Measurements from ENCODE around the gene TNPO1.
"Not testable (repeated sequence)": the region's sequence is repeated elsewhere in the genome, so short reads cannot be mapped to it uniquely, and the experiment has no call there.

Gene TNPO1

GRCh38 chr5:72790186-72790585 is 26.3 kb upstream of the TNPO1 start:
- H3K9me3 ChIP-seq (ENCODE audit: control insufficient read depth, low read length) = no peaks in the 10 kb centered on the region
- no peak for DNase-seq
- no peak overlapping the region for H3K27ac ChIP-seq (ENCODE audit: insufficient read depth, low read length, poor library complexity, severe bottlenecking)
- H3K36me3 ChIP-seq (ENCODE audit: control insufficient read depth, insufficient read depth, low read length) = no peaks in the 10 kb centered on the region
- no peak overlapping the region for H3K4me3 ChIP-seq (ENCODE audit: insufficient read depth, low read depth, low read length, poor library complexity, severe bottlenecking)
- no peaks in the 10 kb centered on the region for H3K27me3 ChIP-seq (replicated peaks; ENCODE audit: control insufficient read depth, insufficient read depth, low read length, poor library complexity, severe bottlenecking)
- H3K4me1 ChIP-seq (ENCODE audit: control insufficient read depth, insufficient read depth, low read length, poor library complexity, severe bottlenecking) = no peaks in the 10 kb centered on the region

GRCh38 chr5:72792662-72793061 is 23.8 kb upstream of the TNPO1 start:
- H3K9me3 ChIP-seq (ENCODE audit: control insufficient read depth, low read length); H3K4me3 ChIP-seq (ENCODE audit: insufficient read depth, low read depth, low read length, poor library complexity, severe bottlenecking); H3K27ac ChIP-seq (ENCODE audit: insufficient read depth, low read length, poor library complexity, severe bottlenecking); H3K27me3 ChIP-seq (replicated peaks; ENCODE audit: control insufficient read depth, insufficient read depth, low read length, poor library complexity, severe bottlenecking); DNase-seq; H3K36me3 ChIP-seq (ENCODE audit: control insufficient read depth, insufficient read depth, low read length); H3K4me1 ChIP-seq (ENCODE audit: control insufficient read depth, insufficient read depth, low read length, poor library complexity, severe bottlenecking): not testable (repeated sequence)

GRCh38 chr5:72796001-72796400 is 20.5 kb upstream of the TNPO1 start:
- no peak overlapping the region for H3K27ac ChIP-seq (ENCODE audit: insufficient read depth, low read length, poor library complexity, severe bottlenecking)

GRCh38 chr5:72799721-72800120 is 16.7 kb upstream of the TNPO1 start:
- H3K27me3 ChIP-seq (replicated peaks; ENCODE audit: control insufficient read depth, insufficient read depth, low read length, poor library complexity, severe bottlenecking) = peaks cover 2% of the 10 kb centered on the region
- DNase-seq = no peak
- H3K4me3 ChIP-seq (ENCODE audit: insufficient read depth, low read depth, low read length, poor library complexity, severe bottlenecking) = no peak overlapping the region
- no peaks in the 10 kb centered on the region for H3K36me3 ChIP-seq (ENCODE audit: control insufficient read depth, insufficient read depth, low read length)
- H3K27ac ChIP-seq (ENCODE audit: insufficient read depth, low read length, poor library complexity, severe bottlenecking) = no peak overlapping the region
- no peaks in the 10 kb centered on the region for H3K4me1 ChIP-seq (ENCODE audit: control insufficient read depth, insufficient read depth, low read length, poor library complexity, severe bottlenecking)
- no peaks in the 10 kb centered on the region for H3K9me3 ChIP-seq (ENCODE audit: control insufficient read depth, low read length)

More at GRCh38 chr5:72796001-72796400, 20.5 kb upstream of the TNPO1 start:
- Histone ChIP-seq H3K36me3 (ENCODE audit: control insufficient read depth, insufficient read depth, low read length) (no peaks in the 10 kb centered on the region), H3K9me3 (ENCODE audit: control insufficient read depth, low read length) (no peaks in the 10 kb centered on the region), H3K4me3 (ENCODE audit: insufficient read depth, low read depth, low read length, poor library complexity, severe bottlenecking) (no peak overlapping the region), H3K4me1 (ENCODE audit: control insufficient read depth, insufficient read depth, low read length, poor library complexity, severe bottlenecking) (no peaks in the 10 kb centered on the region), H3K27me3 (replicated peaks; ENCODE audit: control insufficient read depth, insufficient read depth, low read length, poor library complexity, severe bottlenecking) (peaks cover 2% of the 10 kb centered on the region)
- DNase-seq = no peak

GRCh38 chr5:72808637-72809036 is 7.8 kb upstream of the TNPO1 start:
- H3K27ac ChIP-seq (ENCODE audit: insufficient read depth, low read length, poor library complexity, severe bottlenecking); H3K4me1 ChIP-seq (ENCODE audit: control insufficient read depth, insufficient read depth, low read length, poor library complexity, severe bottlenecking); H3K9me3 ChIP-seq (ENCODE audit: control insufficient read depth, low read length); DNase-seq; H3K27me3 ChIP-seq (replicated peaks; ENCODE audit: control insufficient read depth, insufficient read depth, low read length, poor library complexity, severe bottlenecking); H3K36me3 ChIP-seq (ENCODE audit: control insufficient read depth, insufficient read depth, low read length); H3K4me3 ChIP-seq (ENCODE audit: insufficient read depth, low read depth, low read length, poor library complexity, severe bottlenecking): not testable (repeated sequence)

GRCh38 chr5:72811849-72812248 is 4.6 kb upstream of the TNPO1 start:
- no peak for DNase-seq
- Histone ChIP-seq H3K4me3 (ENCODE audit: insufficient read depth, low read depth, low read length, poor library complexity, severe bottlenecking) (no peak overlapping the region), H3K27ac (ENCODE audit: insufficient read depth, low read length, poor library complexity, severe bottlenecking) (no peak overlapping the region), H3K27me3 (replicated peaks; ENCODE audit: control insufficient read depth, insufficient read depth, low read length, poor library complexity, severe bottlenecking) (no peaks in the 10 kb centered on the region), H3K9me3 (ENCODE audit: control insufficient read depth, low read length) (no peaks in the 10 kb centered on the region), H3K4me1 (ENCODE audit: control insufficient read depth, insufficient read depth, low read length, poor library complexity, severe bottlenecking) (no peaks in the 10 kb centered on the region), H3K36me3 (ENCODE audit: control insufficient read depth, insufficient read depth, low read length) (no peaks in the 10 kb centered on the region)

GRCh38 chr5:72812488-72812887 is 4.0 kb upstream of the TNPO1 start:
- no peaks in the 10 kb centered on the region for H3K4me1 ChIP-seq (ENCODE audit: control insufficient read depth, insufficient read depth, low read length, poor library complexity, severe bottlenecking)
- H3K27ac ChIP-seq (ENCODE audit: insufficient read depth, low read length, poor library complexity, severe bottlenecking) = no peak overlapping the region
- DNase-seq = no peak
- H3K4me3 ChIP-seq (ENCODE audit: insufficient read depth, low read depth, low read length, poor library complexity, severe bottlenecking) = no peak overlapping the region
- H3K36me3 ChIP-seq (ENCODE audit: control insufficient read depth, insufficient read depth, low read length) = no peaks in the 10 kb centered on the region
- no peaks in the 10 kb centered on the region for H3K9me3 ChIP-seq (ENCODE audit: control insufficient read depth, low read length)
- H3K27me3 ChIP-seq (replicated peaks; ENCODE audit: control insufficient read depth, insufficient read depth, low read length, poor library complexity, severe bottlenecking) = no peaks in the 10 kb centered on the region

GRCh38 chr5:72814104-72814503 is 2.4 kb upstream of the TNPO1 start:
- Histone ChIP-seq H3K4me1 (ENCODE audit: control insufficient read depth, insufficient read depth, low read length, poor library complexity, severe bottlenecking) (no peaks in the 10 kb centered on the region), H3K36me3 (ENCODE audit: control insufficient read depth, insufficient read depth, low read length) (no peaks in the 10 kb centered on the region), H3K9me3 (ENCODE audit: control insufficient read depth, low read length) (no peaks in the 10 kb centered on the region), H3K27ac (ENCODE audit: insufficient read depth, low read length, poor library complexity, severe bottlenecking) (no peak overlapping the region), H3K4me3 (ENCODE audit: insufficient read depth, low read depth, low read length, poor library complexity, severe bottlenecking) (no peak overlapping the region), H3K27me3 (replicated peaks; ENCODE audit: control insufficient read depth, insufficient read depth, low read length, poor library complexity, severe bottlenecking) (no peaks in the 10 kb centered on the region)
- no peak for DNase-seq

GRCh38 chr5:72814864-72815263 is 1.6 kb upstream of the TNPO1 start:
- H3K4me1 ChIP-seq (ENCODE audit: control insufficient read depth, insufficient read depth, low read length, poor library complexity, severe bottlenecking) = no peaks in the 10 kb centered on the region
- H3K4me3 ChIP-seq (ENCODE audit: insufficient read depth, low read depth, low read length, poor library complexity, severe bottlenecking) = no peak overlapping the region
- no peaks in the 10 kb centered on the region for H3K9me3 ChIP-seq (ENCODE audit: control insufficient read depth, low read length)
- no peaks in the 10 kb centered on the region for H3K36me3 ChIP-seq (ENCODE audit: control insufficient read depth, insufficient read depth, low read length)
- DNase-seq = no peak
- H3K27ac ChIP-seq (ENCODE audit: insufficient read depth, low read length, poor library complexity, severe bottlenecking) = no peak overlapping the region
- no peaks in the 10 kb centered on the region for H3K27me3 ChIP-seq (replicated peaks; ENCODE audit: control insufficient read depth, insufficient read depth, low read length, poor library complexity, severe bottlenecking)

GRCh38 chr5:72815580-72816283 is 729 bp upstream of the TNPO1 start:
- H3K27me3 ChIP-seq (replicated peaks; ENCODE audit: control insufficient read depth, insufficient read depth, low read length, poor library complexity, severe bottlenecking) = no peaks in the 10 kb centered on the region
- peak overlapping the region; percentile 91 for H3K27ac ChIP-seq (ENCODE audit: insufficient read depth, low read length, poor library complexity, severe bottlenecking)
- H3K4me3 ChIP-seq (ENCODE audit: insufficient read depth, low read depth, low read length, poor library complexity, severe bottlenecking) = peak overlapping the region; percentile 73
- no peaks in the 10 kb centered on the region for H3K9me3 ChIP-seq (ENCODE audit: control insufficient read depth, low read length)
- H3K36me3 ChIP-seq (ENCODE audit: control insufficient read depth, insufficient read depth, low read length) = no peaks in the 10 kb centered on the region
- no peak for DNase-seq
- no peaks in the 10 kb centered on the region for H3K4me1 ChIP-seq (ENCODE audit: control insufficient read depth, insufficient read depth, low read length, poor library complexity, severe bottlenecking)

Data from effector memory CD4-positive, alpha-beta T cell (primary cell).